NT2/D1 (cell line): ENCODE data around the gene CYP24A1.

ENCODE experiments used
- DNase-seq: peaks from one replicate; pipeline ENCODE4 v3.0.0-alpha.2; 2011; ENCODE audit warnings: low read depth, low spot score
- H3K27me3 ChIP-seq: 2 replicates; pipeline ENCODE4 v1.6.0; 2011; ENCODE audit warnings: mild to moderate bottlenecking; ENCODE audit not compliant: insufficient read length, insufficient read depth
- H3K36me3 ChIP-seq: 2 replicates; pipeline ENCODE4 v1.6.1; 2011; ENCODE audit warnings: mild to moderate bottlenecking, low read length, mixed read lengths; ENCODE audit not compliant: insufficient read depth, insufficient read length
- H3K4me1 ChIP-seq: 2 replicates; pipeline ENCODE4 v1.5.1; 2011; ENCODE audit not compliant: insufficient read depth, insufficient read length
- H3K4me3 ChIP-seq: 2 replicates; pipeline ENCODE4 v1.5.1; 2011; ENCODE audit warnings: low read depth; ENCODE audit not compliant: insufficient read length
- H3K9ac ChIP-seq: 2 replicates; pipeline ENCODE4 v1.6.0; 2011; ENCODE audit warnings: low read depth; ENCODE audit not compliant: insufficient read length
- H3K9me3 ChIP-seq: 2 replicates; pipeline ENCODE4 v1.5.1; 2011; ENCODE audit warnings: mild to moderate bottlenecking, low read length; ENCODE audit not compliant: insufficient read depth
- SUZ12 ChIP-seq: IDR thresholded peaks from 2 replicates; pipeline ENCODE4 v1.6.1; 2011; ENCODE audit not compliant: insufficient read length, insufficient read depth; ENCODE audit errors: extremely low read depth
- YY1 ChIP-seq: IDR thresholded peaks from 2 replicates; pipeline ENCODE4 v1.6.1; 2011; ENCODE audit not compliant: insufficient read length, insufficient read depth
- ZNF274 ChIP-seq: IDR thresholded peaks from 2 replicates; pipeline ENCODE4 v1.6.1; 2011; ENCODE audit warnings: mild to moderate bottlenecking, low read depth, low read length

The CYP24A1 gene

GRCh38 chr20:54152227-54153040 is 21.4 kb downstream of the CYP24A1 start:
- peaks cover 5% of the 10 kb centered on the region for H3K4me1 ChIP-seq
- peak; percentile 8 for DNase-seq
- TF ChIP-seq ZNF274, result no peak
- TF ChIP-seq YY1, result no peak
- no peak for TF ChIP-seq SUZ12
- H3K9me3 ChIP-seq, result no peaks in the 10 kb centered on the region
- no peaks in the 10 kb centered on the region for H3K36me3 ChIP-seq
- H3K27me3 ChIP-seq, result no peaks in the 10 kb centered on the region
- H3K9ac ChIP-seq, result no peak overlapping the region
- no peak overlapping the region for H3K4me3 ChIP-seq

GRCh38 chr20:54151511-54152226 is 22.1 kb downstream of the CYP24A1 start:
- Histone ChIP-seq H3K9me3 (no peaks in the 10 kb centered on the region), H3K27me3 (no peaks in the 10 kb centered on the region)

GRCh38 chr20:54151075-54151439 is 22.7 kb downstream of the CYP24A1 start:
- no peak for DNase-seq

More at GRCh38 chr20:54151511-54152226, 22.1 kb downstream of the CYP24A1 start:
- TF ChIP-seq SUZ12 (no peak), ZNF274 (no peak), YY1 (no peak)
- H3K4me1 ChIP-seq, result peaks cover 5% of the 10 kb centered on the region
- DNase-seq, result no peak
- no peak overlapping the region for H3K9ac ChIP-seq
- no peak overlapping the region for H3K4me3 ChIP-seq
- no peaks in the 10 kb centered on the region for H3K36me3 ChIP-seq

GRCh38 chr20:54149765-54150264 is 24.0 kb downstream of the CYP24A1 start:
- no peaks in the 10 kb centered on the region for H3K9me3 ChIP-seq
- peaks cover 5% of the 10 kb centered on the region for H3K4me1 ChIP-seq
- H3K4me3 ChIP-seq, result no peak overlapping the region
- no peaks in the 10 kb centered on the region for H3K27me3 ChIP-seq
- TF ChIP-seq ZNF274, result no peak
- TF ChIP-seq YY1, result no peak
- no peak for TF ChIP-seq SUZ12
- no peak overlapping the region for H3K9ac ChIP-seq
- no peaks in the 10 kb centered on the region for H3K36me3 ChIP-seq
- DNase-seq, result no peak

More at GRCh38 chr20:54151075-54151439, 22.7 kb downstream of the CYP24A1 start:
- Histone ChIP-seq H3K36me3 (no peaks in the 10 kb centered on the region), H3K27me3 (no peaks in the 10 kb centered on the region), H3K9ac (no peak overlapping the region), H3K9me3 (no peaks in the 10 kb centered on the region), H3K4me3 (no peak overlapping the region), H3K4me1 (peaks cover 5% of the 10 kb centered on the region)
- TF ChIP-seq SUZ12 (no peak), YY1 (no peak), ZNF274 (no peak)

GRCh38 chr20:54148947-54149764 is 24.6 kb downstream of the CYP24A1 start:
- no peak for DNase-seq
- H3K36me3 ChIP-seq, result no peaks in the 10 kb centered on the region
- peaks cover 5% of the 10 kb centered on the region for H3K4me1 ChIP-seq
- no peaks in the 10 kb centered on the region for H3K27me3 ChIP-seq
- H3K9ac ChIP-seq, result no peak overlapping the region
- no peaks in the 10 kb centered on the region for H3K9me3 ChIP-seq
- TF ChIP-seq ZNF274 (no peak), SUZ12 (no peak), YY1 (no peak)
- no peak overlapping the region for H3K4me3 ChIP-seq

- Histone ChIP-seq H3K27me3 (no peaks in the 10 kb centered on the region), H3K4me1 (no peaks in the 10 kb centered on the region), H3K36me3 (no peaks in the 10 kb centered on the region), H3K9me3 (peaks cover 6% of the 10 kb centered on the region), H3K4me3 (no peak overlapping the region), H3K9ac (no peak overlapping the region)
- no peak for DNase-seq
- TF ChIP-seq YY1 (no peak), ZNF274 (no peak), SUZ12 (no peak)
These were observed 27.1 kb downstream of the CYP24A1 start for GRCh38 chr20:54146672-54147071.
